Central memory CD8-positive, alpha-beta T cell (primary cell): ENCODE data around the gene NDUFA3.

Source experiments
- ATAC-seq: fragments of 150-1000 bp; cut with Tn5 transposase; replicated peaks from 2 replicates; pipeline ENCODE4 v1.10.0; 2022; ENCODE audit warnings: mild to moderate bottlenecking, moderate FRiP score, moderate number of reproducible peaks; ENCODE audit not compliant: poor library complexity, severe bottlenecking; ENCODE audit errors: extremely low read depth
- DNase-seq, 2 donors: peaks; one replicate each; pipeline ENCODE4 v3.0.0; 2021; ENCODE audit warnings: low spot score in 2 of 2
- H3K27ac Mint-ChIP-seq: one replicate; pipeline ENCODE4 v1.8.0; 2022; ENCODE audit warnings: low read depth, mild to moderate bottlenecking, moderate library complexity, mixed read lengths
- H3K27me3 Mint-ChIP-seq: one replicate; pipeline ENCODE4 v1.8.0; 2022; ENCODE audit warnings: mixed read lengths
- H3K36me3 Mint-ChIP-seq: one replicate; pipeline ENCODE4 v1.8.0; 2022; ENCODE audit warnings: mild to moderate bottlenecking, moderate library complexity, mixed read lengths; ENCODE audit not compliant: insufficient read depth
- H3K4me1 Mint-ChIP-seq: one replicate; pipeline ENCODE4 v1.8.0; 2022; ENCODE audit warnings: mixed read lengths
- H3K4me3 Mint-ChIP-seq: one replicate; pipeline ENCODE4 v1.8.0; 2022; ENCODE audit warnings: mild to moderate bottlenecking, moderate library complexity, mixed read lengths
- H3K9me3 Mint-ChIP-seq: one replicate; pipeline ENCODE4 v1.8.0; 2022; ENCODE audit warnings: mixed read lengths

NDUFA3 gene

GRCh38 chr19:54115109-54116063 is 12.7 kb downstream of the NDUFA3 start, which contains the start of the genes PRPF31 and TFPT:
Gene PRPF31, plus strand, starts transcription at chr19:54115754. Its CDS starts 2,525 bp downstream, at chr19:54118279.
Gene TFPT, minus strand, starts transcription at chr19:54115657. Its CDS starts 388 bp downstream, at chr19:54115269.
- Mint-ChIP-seq H3K27me3 (no peaks in the 10 kb centered on the region), H3K4me3 (peak within 1 kb of the TSS; percentile 86), H3K27ac (peak within 1 kb of the TSS; percentile 93), H3K36me3 (peaks cover 28% of the 10 kb centered on the region), H3K9me3 (no peaks in the 10 kb centered on the region), H3K4me1 (peaks cover 39% of the 10 kb centered on the region)
- ATAC-seq (peak; percentile 89), DNase-seq (peak; percentile 92 to 96)

GRCh38 chr19:54121259-54121658 is 18.6 kb downstream of the NDUFA3 start:
- peaks cover 10% of the 10 kb centered on the region for H3K4me1 Mint-ChIP-seq
- no peaks in the 10 kb centered on the region for H3K9me3 Mint-ChIP-seq
- no peak overlapping the region for H3K4me3 Mint-ChIP-seq
- no peaks in the 10 kb centered on the region for H3K27me3 Mint-ChIP-seq
- ATAC-seq (no peak), DNase-seq (no peak)
- H3K36me3 Mint-ChIP-seq, result peaks cover 20% of the 10 kb centered on the region
- no peak overlapping the region for H3K27ac Mint-ChIP-seq

- Mint-ChIP-seq H3K4me1 (no peaks in the 10 kb centered on the region), H3K9me3 (no peaks in the 10 kb centered on the region), H3K36me3 (peaks cover 19% of the 10 kb centered on the region), H3K27me3 (no peaks in the 10 kb centered on the region), H3K4me3 (no peak overlapping the region), H3K27ac (no peak overlapping the region)
- no peak for DNase-seq
- ATAC-seq, result no peak
These were observed 21.0 kb downstream of the NDUFA3 start for GRCh38 chr19:54123682-54124081.

- H3K4me1 Mint-ChIP-seq, result no peaks in the 10 kb centered on the region
- no peaks in the 10 kb centered on the region for H3K9me3 Mint-ChIP-seq
- H3K27ac Mint-ChIP-seq, result no peak overlapping the region
- peaks cover 20% of the 10 kb centered on the region for H3K36me3 Mint-ChIP-seq
- DNase-seq, result no peak
- H3K27me3 Mint-ChIP-seq, result no peaks in the 10 kb centered on the region
- ATAC-seq, result no peak
- H3K4me3 Mint-ChIP-seq, result no peak overlapping the region
These were observed 21.7 kb downstream of the NDUFA3 start for GRCh38 chr19:54124393-54124792.

GRCh38 chr19:54125713-54126112 is 23.1 kb downstream of the NDUFA3 start:
- Mint-ChIP-seq H3K4me1 (no peaks in the 10 kb centered on the region), H3K9me3 (no peaks in the 10 kb centered on the region), H3K27me3 (no peaks in the 10 kb centered on the region), H3K36me3 (peaks cover 19% of the 10 kb centered on the region), H3K27ac (no peak overlapping the region), H3K4me3 (no peak overlapping the region)
- ATAC-seq (no peak), DNase-seq (no peak)

- no peaks in the 10 kb centered on the region for H3K27me3 Mint-ChIP-seq
- no peak overlapping the region for H3K27ac Mint-ChIP-seq
- ATAC-seq, result no peak
- no peaks in the 10 kb centered on the region for H3K4me1 Mint-ChIP-seq
- DNase-seq, result no peak
- peaks cover 17% of the 10 kb centered on the region for H3K36me3 Mint-ChIP-seq
- H3K9me3 Mint-ChIP-seq, result no peaks in the 10 kb centered on the region
- H3K4me3 Mint-ChIP-seq, result no peak overlapping the region
These were observed 25.2 kb downstream of the NDUFA3 start for GRCh38 chr19:54127688-54128440.

GRCh38 chr19:54128441-54128725 is 25.7 kb downstream of the NDUFA3 start:
- no peak for DNase-seq
- no peaks in the 10 kb centered on the region for H3K4me1 Mint-ChIP-seq
- no peaks in the 10 kb centered on the region for H3K27me3 Mint-ChIP-seq
- no peak for ATAC-seq
- H3K27ac Mint-ChIP-seq, result no peak overlapping the region
- no peak overlapping the region for H3K4me3 Mint-ChIP-seq
- peaks cover 16% of the 10 kb centered on the region for H3K36me3 Mint-ChIP-seq
- no peaks in the 10 kb centered on the region for H3K9me3 Mint-ChIP-seq

GRCh38 chr19:54128796-54129616 is 26.4 kb downstream of the NDUFA3 start:
- no peaks in the 10 kb centered on the region for H3K27me3 Mint-ChIP-seq
- no peaks in the 10 kb centered on the region for H3K4me1 Mint-ChIP-seq
- no peak overlapping the region for H3K4me3 Mint-ChIP-seq
- H3K27ac Mint-ChIP-seq, result no peak overlapping the region
- no peaks in the 10 kb centered on the region for H3K9me3 Mint-ChIP-seq
- H3K36me3 Mint-ChIP-seq, result peaks cover 15% of the 10 kb centered on the region
- ATAC-seq (no peak), DNase-seq (no peak)

GRCh38 chr19:54129617-54129996 is 27.0 kb downstream of the NDUFA3 start:
- Mint-ChIP-seq H3K9me3 (no peaks in the 10 kb centered on the region), H3K27me3 (no peaks in the 10 kb centered on the region), H3K36me3 (peaks cover 16% of the 10 kb centered on the region), H3K4me3 (no peak overlapping the region), H3K27ac (no peak overlapping the region), H3K4me1 (peaks cover 5% of the 10 kb centered on the region)
- DNase-seq (no peak), ATAC-seq (no peak)

GRCh38 chr19:54133312-54133956 is 30.8 kb downstream of the NDUFA3 start:
- no peak for DNase-seq
- Mint-ChIP-seq H3K27me3 (no peaks in the 10 kb centered on the region), H3K9me3 (no peaks in the 10 kb centered on the region), H3K27ac (no peak overlapping the region), H3K36me3 (peaks cover 22% of the 10 kb centered on the region), H3K4me3 (no peak overlapping the region), H3K4me1 (peaks cover 17% of the 10 kb centered on the region)
- ATAC-seq, result no peak

- H3K36me3 Mint-ChIP-seq, result peaks cover 26% of the 10 kb centered on the region
- H3K4me1 Mint-ChIP-seq, result peaks cover 23% of the 10 kb centered on the region
- H3K9me3 Mint-ChIP-seq, result no peaks in the 10 kb centered on the region
- peak overlapping the region; percentile 89 for H3K27ac Mint-ChIP-seq
- H3K4me3 Mint-ChIP-seq, result no peak overlapping the region
- ATAC-seq, result no peak
- no peaks in the 10 kb centered on the region for H3K27me3 Mint-ChIP-seq
- no peak for DNase-seq
These were observed 31.4 kb downstream of the NDUFA3 start for GRCh38 chr19:54133957-54134590.
